ENCODE measurements around the gene MN1. TPM values are rescaled to one million over a fixed set of nuclear protein-coding genes. Genes with fewer than 3 reads are reported as not detected.

MN1 gene
- total RNA-seq, 1 donor from 2014 or later, result 4.0 TPM

- Histone ChIP-seq H3K9me3 (no peaks in the 10 kb centered on the region), H3K27me3 (peaks cover 27% of the 10 kb centered on the region), H3K4me3 (peak overlapping the region; percentile 69), H3K4me1 (peaks cover 20% of the 10 kb centered on the region), H3K27ac (peak overlapping the region; percentile 66), H3K36me3 (no peaks in the 10 kb centered on the region)
- DNase-seq (peak; percentile 69), ATAC-seq (peak; percentile 19)
- no peak for TF ChIP-seq CTCF (IDR thresholded peaks at IDR 0.05)
- intact Hi-C loops (cut with DNase I), result loop anchor here (10.0 kb wide), 1 partner anchor 1046 kb away; no protein-coding TSS in a partner anchor
These were observed 347 bp downstream of the MN1 start for GRCh38 chr22:27801202-27801615.

GRCh38 chr22:27800250-27801201, 1.0 kb downstream of the MN1 start:
- Histone ChIP-seq H3K9me3 (no peaks in the 10 kb centered on the region), H3K36me3 (no peaks in the 10 kb centered on the region), H3K27ac (peak overlapping the region; percentile 66), H3K4me3 (peak overlapping the region; percentile 69), H3K4me1 (peaks cover 20% of the 10 kb centered on the region), H3K27me3 (peaks cover 27% of the 10 kb centered on the region)
- DNase-seq (no peak), ATAC-seq (no peak)
- TF ChIP-seq CTCF (IDR thresholded peaks at IDR 0.05), result no peak
- intact Hi-C loops (cut with DNase I), result loop anchor here (10.0 kb wide), 1 partner anchor 1046 kb away; no protein-coding TSS in a partner anchor

- no peak for ATAC-seq
- no peak for DNase-seq
- intact Hi-C loops (cut with DNase I), result loop anchor here (10.0 kb wide), 1 partner anchor 1045 kb away; no protein-coding TSS in a partner anchor
- Histone ChIP-seq H3K4me3 (peak overlapping the region; percentile 69), H3K4me1 (peaks cover 20% of the 10 kb centered on the region), H3K27me3 (peaks cover 27% of the 10 kb centered on the region), H3K36me3 (no peaks in the 10 kb centered on the region), H3K27ac (no peak overlapping the region), H3K9me3 (no peaks in the 10 kb centered on the region)
- no peak for TF ChIP-seq CTCF (IDR thresholded peaks at IDR 0.05)
These were observed 1.7 kb downstream of the MN1 start for GRCh38 chr22:27799827-27800249.

GRCh38 chr22:27799015-27799826, 2.3 kb downstream of the MN1 start:
- TF ChIP-seq CTCF (IDR thresholded peaks at IDR 0.05), result no peak
- DNase-seq (no peak), ATAC-seq (no peak)
- H3K4me3 ChIP-seq, result peak overlapping the region; percentile 69
- H3K36me3 ChIP-seq, result no peaks in the 10 kb centered on the region
- peaks cover 27% of the 10 kb centered on the region for H3K27me3 ChIP-seq
- peaks cover 20% of the 10 kb centered on the region for H3K4me1 ChIP-seq
- H3K9me3 ChIP-seq, result no peaks in the 10 kb centered on the region
- intact Hi-C loops (cut with DNase I), result no loop called here
- no peak overlapping the region for H3K27ac ChIP-seq

- no peaks in the 10 kb centered on the region for H3K9me3 ChIP-seq
- H3K36me3 ChIP-seq, result no peaks in the 10 kb centered on the region
- no peak for TF ChIP-seq CTCF (IDR thresholded peaks at IDR 0.05)
- H3K4me3 ChIP-seq, result no peak overlapping the region
- no peak overlapping the region for H3K27ac ChIP-seq
- ATAC-seq, result no peak
- intact Hi-C loops (cut with DNase I), result no loop called here
- no peak for DNase-seq
- peaks cover 22% of the 10 kb centered on the region for H3K27me3 ChIP-seq
- H3K4me1 ChIP-seq, result peaks cover 20% of the 10 kb centered on the region
These were observed 3.0 kb downstream of the MN1 start for GRCh38 chr22:27798511-27799014.

Data from upper lobe of right lung (tissue), 1 donor.